HepG2 (cell line): Measurements from ENCODE around the gene KRT76. TPM values are rescaled to one million over a fixed set of nuclear protein-coding genes. Genes with fewer than 3 reads are reported as not detected.

Experiments used
- ATAC-seq: fragments of 200-7000 bp; cut with Tn5 transposase; 3 replicates; pipeline ENCODE4 v1.9.1; 2020; ENCODE audit warnings: mild to moderate bottlenecking, moderate library complexity
- BruUV-seq: library from RNA; stranded (reverse); fragments of 400-500 nt; replicated peaks from 2 replicates; lab custom pipeline; 2021; lab: Mats Ljungman, UMichigan
- CTCF ChIA-PET: fragments of 300-600 bp; formaldehyde crosslinking; extraction: SDS; loops from one replicate; lab custom pipeline; 2021; ENCODE audit warnings: low total read pairs, inconsistent platforms, low intra/inter-chr PET ratio; lab: Yijun Ruan, JAX
- POLR2A ChIA-PET: fragments of 350-600 bp; sonication (Branson Sonifier 250); formaldehyde crosslinking; loops from one replicate; lab custom pipeline; 2020; ENCODE audit warnings: antibody characterized with exemption, inconsistent platforms; lab: Yijun Ruan, JAX
- DNase-seq: peaks from one replicate; pipeline ENCODE4 v3.0.0-alpha.2; 2015; ENCODE audit warnings: low spot score
- FAIRE-seq: peaks from 3 replicates; lab custom pipeline; 2011; peaks lifted over from hg19 to GRCh38; lab: Jason Lieb, UNC
- H2AFZ ChIP-seq: one replicate; pipeline ENCODE4 v1.6.1; 2011; ENCODE audit warnings: low read length, inconsistent platforms
- H3K27ac ChIP-seq: fragments of 300-600 bp; 3 replicates; pipeline ENCODE4 v1.8.0; 2011; ENCODE audit warnings: mixed run types, mild to moderate bottlenecking, mixed read lengths, low read length, inconsistent platforms; ENCODE audit not compliant: insufficient read depth; ENCODE audit errors: extremely low read length
- H3K27me3 ChIP-seq, 2 experiments: fragments of 200-600 bp in 1 of 2; 2 replicates in 1 of 2; 3 replicates in 1 of 2; pipeline versions ENCODE4 v1.6.0 to v1.8.0; 2011; ENCODE audit warnings: low read length in 2 of 2, mild to moderate bottlenecking in 2 of 2, moderate library complexity in 2 of 2, inconsistent platforms in 1 of 2; ENCODE audit not compliant: insufficient read depth in 2 of 2, control insufficient read depth in 1 of 2
- H3K36me3 ChIP-seq, 2 experiments: fragments of 200-600 bp in 1 of 2; replicated peaks in 1 of 2; 2 replicates in 1 of 2; 3 replicates in 1 of 2; pipeline versions ENCODE4 v1.5.1 to v1.8.0; 2011; ENCODE audit warnings: low read length in 2 of 2, inconsistent platforms in 1 of 2; ENCODE audit not compliant: insufficient read depth in 2 of 2, control insufficient read depth in 1 of 2
- H3K4me1 ChIP-seq: 2 replicates; pipeline ENCODE4 v1.5.1; 2012; ENCODE audit warnings: low read length, inconsistent platforms; ENCODE audit not compliant: insufficient read depth
- H3K4me2 ChIP-seq: 2 replicates; pipeline ENCODE4 v1.6.0; 2011; ENCODE audit warnings: low read depth, low read length, inconsistent platforms
- H3K4me3 ChIP-seq, 3 experiments: fragments of 200-600 bp in 1 of 3; sonication (generic), shearing (Covaris generic) in 1 of 3; replicated peaks in 1 of 3; 2 replicates each; pipeline ENCODE4 v1.5.1; 2011 to 2016; ENCODE audit warnings: low read length in 3 of 3, inconsistent platforms in 2 of 3, low read depth in 2 of 3, mild to moderate bottlenecking in 2 of 3, control low read depth in 1 of 3, mixed read lengths in 1 of 3; ENCODE audit not compliant: insufficient read depth in 1 of 3
- H3K79me2 ChIP-seq: one replicate; pipeline ENCODE4 v1.6.1; 2011; ENCODE audit warnings: low read length, inconsistent platforms; ENCODE audit not compliant: insufficient read depth
- H3K9ac ChIP-seq: 2 replicates; pipeline ENCODE4 v1.6.0; 2011; ENCODE audit warnings: mild to moderate bottlenecking, low read depth, low read length, inconsistent platforms; ENCODE audit not compliant: insufficient read depth
- H3K9me3 ChIP-seq: 2 replicates; pipeline ENCODE4 v1.5.1; 2012; ENCODE audit warnings: mild to moderate bottlenecking, low read length
- H4K20me1 ChIP-seq: 2 replicates; pipeline ENCODE4 v1.6.0; 2011; ENCODE audit warnings: inconsistent platforms, mild to moderate bottlenecking, low read length, moderate library complexity; ENCODE audit not compliant: insufficient read depth
- GZF1 ChIP-seq: sonication (generic); formaldehyde crosslinking; IDR thresholded peaks from 2 replicates; pipeline ENCODE4 v1.5.1; 2020; ENCODE audit warnings: mild to moderate bottlenecking, missing genetic modification reagents
- HIVEP1 ChIP-seq: sonication (generic); formaldehyde crosslinking; IDR thresholded peaks from 2 replicates; pipeline ENCODE4 v1.4.0; 2020; ENCODE audit warnings: mild to moderate bottlenecking, missing genetic modification reagents
- HOXA5 ChIP-seq: sonication (generic); formaldehyde crosslinking; IDR thresholded peaks from 2 replicates; pipeline ENCODE4 v1.4.0; 2020; ENCODE audit warnings: missing genetic modification reagents
- SCMH1 ChIP-seq: sonication (generic); formaldehyde crosslinking; IDR thresholded peaks from 2 replicates; pipeline ENCODE4 v1.9.0; 2021; ENCODE audit warnings: missing genetic modification reagents, mild to moderate bottlenecking, borderline replicate concordance
- ZFP36L1 ChIP-seq: sonication (generic); formaldehyde crosslinking; IDR thresholded peaks from 2 replicates; pipeline ENCODE4 v1.8.0; 2022; ENCODE audit warnings: mild to moderate bottlenecking, missing genetic modification reagents, moderate library complexity
- ZNF235 ChIP-seq: sonication (generic); formaldehyde crosslinking; IDR thresholded peaks from 2 replicates; pipeline ENCODE4 v1.8.1; 2023; ENCODE audit warnings: mild to moderate bottlenecking, missing genetic modification reagents, borderline replicate concordance
- ZNF383 ChIP-seq: sonication (generic); formaldehyde crosslinking; IDR thresholded peaks from 2 replicates; pipeline ENCODE4 v1.4.0; 2020; ENCODE audit warnings: missing genetic modification reagents, mild to moderate bottlenecking, borderline replicate concordance
- ZNF543 ChIP-seq: sonication (generic); formaldehyde crosslinking; IDR thresholded peaks from 2 replicates; pipeline ENCODE4 v1.4.0; 2020; ENCODE audit warnings: mild to moderate bottlenecking, missing genetic modification reagents
- ZNF557 ChIP-seq: sonication (generic); formaldehyde crosslinking; IDR thresholded peaks from 2 replicates; pipeline ENCODE4 v1.4.0; 2020; ENCODE audit warnings: missing genetic modification reagents
- ZNF775 ChIP-seq: sonication (generic); formaldehyde crosslinking; IDR thresholded peaks from 2 replicates; pipeline ENCODE4 v1.4.0; 2020; ENCODE audit warnings: missing genetic modification reagents, mild to moderate bottlenecking, moderate library complexity, borderline replicate concordance
- WGBS: methylation state at CpG from one replicate; pipeline ENCODE4 v1.1.6; 2017; ENCODE audit warnings: low lambda C conversion rate; 5-methylcytosine and 5-hydroxymethylcytosine counted together
- in situ Hi-C: cut with HindIII; loops from 2 replicates; pipeline ENCODE4 v1.10.0; 2017; ENCODE audit warnings: low pct_unique_long_range_greater_than_20kb; ENCODE audit not compliant: extremely low pct_ligation_motif_present
- intact Hi-C: fragments of 100-400 bp; cut with micrococcal nuclease; formaldehyde crosslinking; loops from one replicate; pipeline ENCODE4 v1.10.0; 2022; ENCODE audit not compliant: unreplicated experiment
- polyA plus RNA-seq, 8 experiments: library from polyadenylated mRNA; depleted of rRNA in 3 of 8; stranded (reverse) in 7 of 8; unstranded in 1 of 8; fragments of >200 nt; fragmentation: Illumina TruSeq in 4 of 8; extraction: Trizol in 4 of 8; gene quantifications; 2 replicates each; pipeline versions ENCODE4 v1.2.1 to v1.2.3, GENCODE V29; 2011 to 2016; ENCODE audit warnings: low read depth in 4 of 8, missing spikeins in 1 of 8, mixed read lengths in 1 of 8; ENCODE audit not compliant: insufficient read depth in 1 of 8
- total RNA-seq, 5 experiments: library from RNA; depleted of rRNA; stranded (reverse); fragments of >200 nt; fragmentation: Illumina TruSeq; extraction: Trizol; gene quantifications; 2 replicates each; pipeline ENCODE4 v1.2.3, GENCODE V29; 2016; ENCODE audit warnings: low read depth in 1 of 5
- TF ChIP-seq, protein P1 (sequence below): sonication (generic); formaldehyde crosslinking; IDR thresholded peaks from 2 replicates; pipeline ENCODE4 v1.8.1; 2023; ENCODE audit warnings: mild to moderate bottlenecking, missing genetic modification reagents
- TF ChIP-seq, protein P2 (sequence below): sonication (generic); formaldehyde crosslinking; IDR thresholded peaks from 2 replicates; pipeline ENCODE4 v1.4.0; 2020; ENCODE audit warnings: missing genetic modification reagents
- TF ChIP-seq, protein P3 (sequence below): IDR thresholded peaks from 2 replicates; pipeline ENCODE4 v1.6.1; 2016; ENCODE audit warnings: missing compliant biosample characterization, missing genetic modification reagents, borderline replicate concordance

The KRT76 gene
- total and polyA plus RNA-seq, 2 of the 13 experiments (the other 11 are each of a cell fraction or from before 2014, with no cell fraction given) = not detected

DNA sequence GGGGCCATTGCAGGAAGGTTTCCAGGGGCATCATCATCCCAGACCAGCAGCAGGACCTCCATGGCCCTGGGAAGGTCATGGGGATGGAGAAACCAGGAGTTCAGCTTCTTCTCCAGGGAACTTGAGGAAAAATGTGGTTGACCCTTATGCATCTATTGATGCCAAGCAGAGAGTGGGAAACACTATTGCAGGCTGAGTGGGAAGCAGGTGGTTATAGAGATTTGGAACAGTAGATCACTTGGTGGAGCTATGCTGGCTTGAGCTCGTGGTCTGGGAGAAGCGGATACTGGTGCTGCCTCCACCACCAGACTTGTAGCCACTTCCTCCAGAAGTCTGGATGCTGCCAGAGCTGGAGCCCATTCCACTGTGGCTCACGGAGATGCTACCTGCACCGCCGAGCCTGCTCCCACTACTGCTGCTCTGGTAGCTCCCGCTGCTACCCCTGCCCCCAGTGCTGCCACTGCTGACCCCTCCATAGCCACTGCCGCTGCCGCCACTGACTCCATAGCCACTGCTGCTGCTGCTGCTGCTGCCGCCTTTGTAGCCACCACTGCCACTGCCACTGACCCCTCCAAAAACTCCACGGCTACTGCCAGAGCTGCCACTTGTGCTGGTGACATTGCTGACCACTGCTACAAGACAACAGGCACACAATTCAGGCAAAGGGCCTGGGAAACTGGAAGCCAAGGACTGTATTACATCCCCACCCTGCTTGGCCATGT lies 8.5 kb downstream of the KRT76 start:
- no peak for ATAC-seq
- Histone ChIP-seq H3K27ac (no peak overlapping the region), H3K79me2 (no peaks in the 10 kb centered on the region), H3K9me3 (no peaks in the 10 kb centered on the region), H3K9ac (no peak overlapping the region), H4K20me1 (no peaks in the 10 kb centered on the region), H3K27me3 (peaks cover 0 to 4% of the 10 kb centered on the region in 2 experiments; a peak in 1 of 5 replicates), H3K4me1 (no peaks in the 10 kb centered on the region), H3K4me2 (no peak overlapping the region), H2AFZ (no peak overlapping the region), H3K36me3 (no peaks in the 10 kb centered on the region), H3K4me3 (no peak overlapping the region)
- POLR2A ChIA-PET = no interaction called here
- DNase-seq = no peak
- intact Hi-C loops (no loop called here), in situ Hi-C loops (no loop called here)
- CTCF ChIA-PET = no interaction called here
- 0% methylated on average over 2 of the region's 10 CpGs for WGBS
- no peak for TF ChIP-seq HOXA5
- no peak for FAIRE-seq
- BruUV-seq = no TSS peak

DNA sequence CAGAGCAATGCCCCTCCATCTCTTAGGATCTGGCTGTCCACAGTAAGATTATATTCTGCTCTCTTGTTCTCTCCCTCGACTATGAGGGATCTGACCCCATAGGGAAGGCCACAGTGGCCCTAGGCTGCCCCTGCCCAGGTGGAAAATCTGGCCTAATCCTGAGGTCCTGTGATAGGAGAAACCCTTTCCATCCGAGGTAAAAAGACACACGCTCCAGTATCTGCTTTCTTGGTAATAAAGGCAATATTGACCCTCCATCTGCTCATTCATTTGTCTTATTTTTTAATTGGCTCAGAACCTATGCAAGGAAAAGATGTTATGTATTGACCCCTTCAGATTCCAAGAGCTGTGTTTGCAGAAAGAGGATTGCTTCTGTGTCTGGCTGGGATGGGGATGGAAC lies 9.7 kb downstream of the KRT76 start:
- Histone ChIP-seq H3K9me3 (no peaks in the 10 kb centered on the region), H3K4me1 (no peaks in the 10 kb centered on the region), H3K36me3 (no peaks in the 10 kb centered on the region), H3K27ac (no peak overlapping the region), H4K20me1 (no peaks in the 10 kb centered on the region), H3K27me3 (no peaks in the 10 kb centered on the region), H3K9ac (no peak overlapping the region), H2AFZ (no peak overlapping the region), H3K4me2 (no peak overlapping the region), H3K79me2 (no peaks in the 10 kb centered on the region), H3K4me3 (no peak overlapping the region)
- BruUV-seq = no TSS peak
- ATAC-seq (no peak), FAIRE-seq (no peak), DNase-seq (no peak)
- intact Hi-C loops = no loop called here
- WGBS = 0% methylated on average over 3 of the region's 3 CpGs
- in situ Hi-C loops = no loop called here
- CTCF ChIA-PET = no interaction called here
- POLR2A ChIA-PET = no interaction called here
- TF ChIP-seq, protein P1, sequence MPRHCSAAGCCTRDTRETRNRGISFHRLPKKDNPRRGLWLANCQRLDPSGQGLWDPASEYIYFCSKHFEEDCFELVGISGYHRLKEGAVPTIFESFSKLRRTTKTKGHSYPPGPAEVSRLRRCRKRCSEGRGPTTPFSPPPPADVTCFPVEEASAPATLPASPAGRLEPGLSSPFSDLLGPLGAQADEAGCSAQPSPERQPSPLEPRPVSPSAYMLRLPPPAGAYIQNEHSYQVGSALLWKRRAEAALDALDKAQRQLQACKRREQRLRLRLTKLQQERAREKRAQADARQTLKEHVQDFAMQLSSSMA (CRISPR knock-in tag) = no peak
- TF ChIP-seq ZNF383 = no peak
- TF ChIP-seq GZF1 = no peak
- no peak for TF ChIP-seq ZFP36L1 (CRISPR knock-in tag)
- no peak for TF ChIP-seq ZNF775 (CRISPR knock-in tag)
- TF ChIP-seq ZNF235 (CRISPR knock-in tag) = no peak
- TF ChIP-seq ZNF557 (CRISPR knock-in tag) = no peak
- no peak for TF ChIP-seq ZNF543 (CRISPR knock-in tag)
- TF ChIP-seq, protein P2, sequence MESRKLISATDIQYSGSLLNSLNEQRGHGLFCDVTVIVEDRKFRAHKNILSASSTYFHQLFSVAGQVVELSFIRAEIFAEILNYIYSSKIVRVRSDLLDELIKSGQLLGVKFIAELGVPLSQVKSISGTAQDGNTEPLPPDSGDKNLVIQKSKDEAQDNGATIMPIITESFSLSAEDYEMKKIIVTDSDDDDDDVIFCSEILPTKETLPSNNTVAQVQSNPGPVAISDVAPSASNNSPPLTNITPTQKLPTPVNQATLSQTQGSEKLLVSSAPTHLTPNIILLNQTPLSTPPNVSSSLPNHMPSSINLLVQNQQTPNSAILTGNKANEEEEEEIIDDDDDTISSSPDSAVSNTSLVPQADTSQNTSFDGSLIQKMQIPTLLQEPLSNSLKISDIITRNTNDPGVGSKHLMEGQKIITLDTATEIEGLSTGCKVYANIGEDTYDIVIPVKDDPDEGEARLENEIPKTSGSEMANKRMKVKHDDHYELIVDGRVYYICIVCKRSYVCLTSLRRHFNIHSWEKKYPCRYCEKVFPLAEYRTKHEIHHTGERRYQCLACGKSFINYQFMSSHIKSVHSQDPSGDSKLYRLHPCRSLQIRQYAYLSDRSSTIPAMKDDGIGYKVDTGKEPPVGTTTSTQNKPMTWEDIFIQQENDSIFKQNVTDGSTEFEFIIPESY (CRISPR knock-in tag) = no peak
- no peak for TF ChIP-seq SCMH1
- TF ChIP-seq, protein P3, sequence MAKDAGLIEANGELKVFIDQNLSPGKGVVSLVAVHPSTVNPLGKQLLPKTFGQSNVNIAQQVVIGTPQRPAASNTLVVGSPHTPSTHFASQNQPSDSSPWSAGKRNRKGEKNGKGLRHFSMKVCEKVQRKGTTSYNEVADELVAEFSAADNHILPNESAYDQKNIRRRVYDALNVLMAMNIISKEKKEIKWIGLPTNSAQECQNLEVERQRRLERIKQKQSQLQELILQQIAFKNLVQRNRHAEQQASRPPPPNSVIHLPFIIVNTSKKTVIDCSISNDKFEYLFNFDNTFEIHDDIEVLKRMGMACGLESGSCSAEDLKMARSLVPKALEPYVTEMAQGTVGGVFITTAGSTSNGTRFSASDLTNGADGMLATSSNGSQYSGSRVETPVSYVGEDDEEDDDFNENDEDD = no peak
- TF ChIP-seq HIVEP1 = no peak
